Limb (tissue), 2 donors: ENCODE data around the gene C14orf132.

Experiments used
- DNase-seq, 2 donors: peaks; one replicate each; pipeline ENCODE4 v3.0.0-alpha.2; 2016; ENCODE audit errors: extremely low spot score in 2 of 2

Gene C14orf132

DNA sequence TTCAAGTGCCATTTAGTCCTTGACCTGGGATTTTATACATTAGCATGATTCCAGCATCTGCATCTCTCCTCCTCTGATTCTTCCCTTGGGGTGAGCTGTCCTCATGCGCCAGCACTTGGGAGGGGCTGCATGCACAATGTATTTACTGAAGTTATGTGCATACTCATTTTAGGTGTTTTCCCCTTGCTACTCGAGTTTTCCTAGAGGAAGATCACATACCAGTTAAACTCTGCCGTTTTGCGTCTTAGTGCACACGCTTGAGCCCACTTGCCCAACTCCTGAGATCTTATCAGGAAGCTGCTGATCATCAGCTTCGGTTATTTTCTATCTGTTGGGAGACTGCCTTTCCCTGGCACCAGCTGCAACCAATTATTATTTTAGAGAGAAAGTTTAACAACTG lies 78.8 kb downstream of the C14orf132 start:
- no peak for DNase-seq

DNA sequence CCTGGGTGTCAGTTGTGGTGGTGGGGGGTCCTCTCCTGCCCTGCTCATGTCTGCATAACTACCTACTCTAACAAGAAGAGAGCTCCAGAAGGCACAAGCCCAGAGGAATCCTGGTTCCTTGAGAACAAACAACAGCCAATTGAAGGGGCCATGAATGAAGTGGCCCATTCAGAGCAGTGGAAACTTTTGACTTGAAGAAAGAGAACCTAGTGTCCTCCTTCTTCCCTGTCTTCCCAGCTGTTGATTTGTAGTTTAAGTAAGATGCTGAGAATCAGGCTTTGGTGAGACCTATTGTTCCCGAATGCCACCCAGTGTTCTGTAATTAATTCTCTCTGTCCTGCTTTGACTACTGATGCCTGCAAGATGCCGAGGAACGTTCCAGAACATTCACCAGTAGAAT lies 79.2 kb downstream of the C14orf132 start:
- DNase-seq = no peak

DNA sequence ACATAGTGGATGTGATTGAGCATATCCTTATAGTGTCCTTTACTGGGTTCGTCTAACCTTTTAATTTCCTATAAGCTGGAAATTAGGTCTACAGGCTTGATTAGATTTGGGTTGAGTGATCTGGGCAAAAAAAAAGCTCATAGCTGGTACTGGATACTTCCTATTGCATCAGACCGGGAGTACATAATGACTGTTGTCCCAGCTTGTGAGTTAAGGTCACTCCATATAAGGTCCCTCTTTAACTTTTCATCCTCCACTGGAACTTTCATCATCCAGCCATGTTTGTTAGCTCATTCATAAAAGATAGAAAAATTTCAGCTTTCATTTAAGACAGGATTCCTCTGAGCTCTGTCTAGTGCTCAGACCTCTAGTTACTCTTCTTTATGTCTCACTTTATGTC lies 80.8 kb downstream of the C14orf132 start:
- DNase-seq = no peak

- no peak for DNase-seq
Measured at GRCh38 chr14:96120392-96120791, 81.2 kb downstream of the C14orf132 start.

DNA sequence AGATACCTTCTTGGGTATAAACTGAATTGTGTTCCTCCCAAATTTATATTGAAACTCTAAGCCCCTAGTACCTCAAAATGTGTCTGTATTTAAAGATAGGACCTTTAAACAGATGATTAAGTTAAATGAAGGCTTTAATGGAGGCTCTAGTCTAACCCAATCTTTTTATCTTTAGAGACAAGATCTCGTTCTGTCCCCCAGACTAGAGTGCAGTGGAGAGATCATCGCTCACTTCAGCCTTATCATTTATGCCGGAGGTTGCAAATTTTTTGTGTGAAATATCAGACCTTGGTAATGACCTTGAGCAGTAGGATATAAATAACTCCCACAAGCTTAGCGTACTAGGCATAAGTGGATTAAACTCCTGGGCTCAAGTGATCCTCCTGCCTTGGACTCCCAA lies 81.8 kb downstream of the C14orf132 start:
- no peak for DNase-seq

GRCh38 chr14:96121660-96122395 lies 82.7 kb downstream of the C14orf132 start:
- DNase-seq = no peak

GRCh38 chr14:96122496-96122895 lies 83.3 kb downstream of the C14orf132 start:
- DNase-seq = no peak

- no peak for DNase-seq
Measured at GRCh38 chr14:96125536-96125935, 86.4 kb downstream of the C14orf132 start.

- DNase-seq = no peak
Measured at GRCh38 chr14:96126339-96126782, 87.2 kb downstream of the C14orf132 start.

- no peak for DNase-seq
Measured at GRCh38 chr14:96126783-96127271, 87.7 kb downstream of the C14orf132 start.

DNA sequence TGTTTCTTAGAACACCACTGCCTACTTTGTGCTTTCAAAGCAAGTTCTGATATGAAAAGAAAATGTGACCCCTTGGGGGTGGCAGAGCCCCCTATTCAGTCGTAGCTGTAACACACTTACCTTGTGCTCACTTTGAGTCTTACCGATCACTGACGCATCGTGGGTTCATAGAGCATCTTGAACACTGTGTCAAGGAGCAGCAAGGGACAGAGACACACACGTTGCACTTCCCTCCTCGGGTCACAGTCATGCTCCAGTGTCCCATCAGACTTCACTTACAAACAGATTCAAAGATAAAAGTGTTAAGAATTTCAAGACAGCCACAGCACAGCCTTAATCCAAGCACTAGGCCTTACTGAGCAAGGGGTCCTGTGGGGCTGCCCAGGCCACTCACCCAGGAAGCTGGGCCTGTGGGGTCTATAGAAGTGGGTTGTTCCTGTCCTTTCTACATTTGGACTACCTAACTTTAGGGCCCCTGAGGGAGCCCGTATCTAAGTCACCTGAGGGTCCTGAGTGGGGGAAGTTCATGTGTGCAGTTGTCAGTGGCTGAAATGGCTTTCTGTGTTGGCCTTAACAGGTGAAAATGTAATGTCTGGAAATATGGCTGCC lies 90.1 kb downstream of the C14orf132 start:
- no peak for DNase-seq

GRCh38 chr14:96130391-96130790 lies 91.2 kb downstream of the C14orf132 start:
- no peak for DNase-seq

DNA sequence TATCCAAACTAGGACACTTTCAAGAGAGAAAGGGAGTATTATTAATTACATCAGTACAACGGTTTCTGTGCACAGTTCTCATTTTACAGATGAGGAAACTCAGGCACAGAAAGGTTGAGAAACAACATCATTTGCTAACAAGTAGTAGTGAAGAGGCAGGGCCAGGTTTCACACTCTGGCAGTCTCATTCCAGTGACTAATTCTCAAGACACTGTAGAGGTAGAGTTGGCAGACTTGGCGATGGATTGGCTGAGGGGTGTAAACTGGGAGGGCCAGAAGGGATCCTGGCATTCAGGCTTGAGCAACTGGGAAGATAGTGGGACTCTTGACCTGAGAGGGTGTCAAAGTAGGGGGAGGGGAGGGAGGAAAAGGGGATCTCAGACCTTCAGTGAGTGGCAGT lies 91.7 kb downstream of the C14orf132 start:
- DNase-seq = no peak

DNA sequence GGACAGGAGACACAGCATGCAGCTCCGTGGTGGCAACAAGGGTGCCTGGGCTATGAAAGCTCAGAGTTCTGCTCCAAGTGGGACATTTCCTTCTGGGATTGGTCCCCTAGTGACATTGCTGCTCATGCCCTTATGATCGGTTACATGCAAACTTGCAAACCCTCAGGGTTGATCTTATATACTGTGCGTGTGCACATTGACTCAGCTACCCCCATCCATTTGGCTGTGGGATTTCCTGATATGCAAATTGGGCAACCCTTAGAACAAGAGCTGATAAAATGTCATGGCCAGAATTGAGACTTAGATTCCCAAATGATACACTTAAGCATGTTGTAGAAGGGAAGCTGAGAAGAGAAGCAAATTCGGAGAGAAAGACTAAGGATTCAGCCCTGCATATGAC lies 92.7 kb downstream of the C14orf132 start:
- DNase-seq = no peak

DNA sequence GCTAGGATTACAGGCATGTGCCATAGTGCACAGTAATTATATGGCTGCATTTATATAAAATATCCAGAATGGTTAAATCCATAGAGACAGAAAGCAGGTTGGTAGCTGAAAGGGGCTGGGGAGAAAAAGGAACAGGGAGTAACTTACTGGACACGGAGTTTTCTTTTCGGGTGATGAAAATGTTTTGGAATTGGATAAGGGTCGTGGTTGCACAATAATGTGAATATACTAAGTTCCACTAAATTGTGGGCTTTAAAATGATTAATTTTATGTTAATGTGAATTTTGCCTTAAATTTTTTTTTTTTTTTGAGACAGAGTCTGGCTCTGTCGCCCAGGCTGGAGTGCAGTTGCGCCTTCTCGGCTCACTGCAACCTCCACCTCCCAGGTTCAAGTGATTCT lies 95.3 kb downstream of the C14orf132 start:
- no peak for DNase-seq

DNA sequence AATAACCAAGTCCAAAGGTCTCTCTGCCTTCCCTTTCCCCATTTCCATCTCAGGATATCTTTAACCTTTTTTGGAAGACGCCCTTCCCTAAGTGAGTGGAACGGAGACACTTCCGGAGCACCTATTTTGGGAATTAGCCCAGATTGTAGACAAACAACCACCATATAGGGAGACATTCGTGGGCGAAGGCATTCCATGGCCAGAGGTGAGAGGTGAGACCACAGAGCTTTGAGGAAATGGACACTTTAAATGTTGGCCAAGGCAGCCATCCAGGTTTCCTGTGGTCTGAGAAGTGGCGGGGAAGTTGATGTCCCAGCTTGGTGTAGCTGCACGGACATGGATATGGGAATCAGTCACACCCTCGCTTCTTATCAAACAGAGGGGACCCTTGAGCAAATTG lies 96.1 kb downstream of the C14orf132 start:
- no peak for DNase-seq

- peak in 1 of 2 donors; percentile 42 for DNase-seq
Measured at GRCh38 chr14:96136371-96137005, 97.3 kb downstream of the C14orf132 start.

DNA sequence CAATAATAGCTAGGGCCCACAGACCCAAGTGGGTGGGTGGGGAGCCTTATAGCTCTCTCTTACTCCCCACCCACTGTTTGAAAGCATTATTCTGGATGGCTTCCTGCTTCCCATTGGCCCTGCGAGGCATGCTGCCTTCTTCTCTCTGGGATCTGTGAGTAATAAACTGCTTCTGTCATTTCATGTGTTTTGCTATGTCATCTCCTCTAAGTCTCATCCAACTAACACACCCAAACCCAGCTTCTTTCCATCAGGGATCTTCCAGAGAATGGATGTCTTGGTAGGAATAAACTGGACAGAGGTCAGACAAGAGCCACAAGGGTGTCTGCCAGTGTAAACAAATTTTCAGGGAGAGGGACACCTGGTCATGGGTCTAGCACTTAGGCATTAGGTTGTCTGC lies 99.1 kb downstream of the C14orf132 start:
- DNase-seq = no peak

DNA sequence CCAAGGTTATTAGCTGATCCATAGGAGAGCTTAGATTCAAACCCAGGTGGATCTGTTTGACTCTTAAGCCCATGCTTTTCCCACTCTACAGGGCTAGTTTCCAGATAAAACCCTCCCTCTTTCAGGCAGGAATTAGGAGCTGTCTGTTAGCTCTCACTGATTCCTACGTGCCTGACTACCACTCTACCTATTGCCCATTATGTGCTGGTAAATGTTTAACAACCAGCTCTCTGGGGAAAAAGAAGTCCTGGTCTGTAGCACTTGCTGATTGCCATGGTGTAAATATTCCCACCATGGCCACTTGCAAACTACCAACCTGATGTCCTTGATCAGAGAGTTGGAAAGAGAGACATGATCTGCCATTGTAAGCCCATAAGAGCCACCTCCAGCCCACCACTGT lies 100.0 kb downstream of the C14orf132 start:
- DNase-seq = no peak

GRCh38 chr14:96139879-96140278 lies 100.7 kb downstream of the C14orf132 start:
- DNase-seq = no peak

GRCh38 chr14:96140952-96141351 lies 101.8 kb downstream of the C14orf132 start:
- no peak for DNase-seq
